ENCODE results near the gene CHST12.

The CHST12 gene

GRCh38 chr7:2471022-2471329, 67.6 kb downstream of the CHST12 start:
- Histone ChIP-seq H3K4me3 (ENCODE audit: low read depth, low read length) (no peak overlapping the region), H3K36me3 (ENCODE audit: control insufficient read depth in 1 of 2, insufficient read depth in 2 of 2, low read length in 2 of 2) (no peaks in the 10 kb centered on the region), H3K79me2 (ENCODE audit: control insufficient read depth, insufficient read depth, low read length, poor library complexity) (no peaks in the 10 kb centered on the region), H3K27me3 (ENCODE audit: insufficient read depth, low read length) (no peaks in the 10 kb centered on the region), H2AFZ (ENCODE audit: insufficient read depth, low read length, poor library complexity) (no peak overlapping the region), H2AK5ac (ENCODE audit: low read length) (peak overlapping the region; percentile 27), H3K18ac (ENCODE audit: low read length) (no peak overlapping the region), H3K79me1 (ENCODE audit: low read length) (peaks cover 5% of the 10 kb centered on the region), H4K8ac (ENCODE audit: low read depth, low read length) (peak overlapping the region; percentile 42), H2BK5ac (ENCODE audit: low read depth, low read length, poor library complexity) (no peak overlapping the region), H4K91ac (ENCODE audit: low read depth, low read length) (peak overlapping the region; percentile 18), H2BK120ac (ENCODE audit: insufficient read depth, low read length, poor library complexity) (no peak overlapping the region), H3K4me2 (ENCODE audit: low read length) (no peak overlapping the region), H3K23ac (ENCODE audit: low read length) (no peak overlapping the region), H2BK12ac (ENCODE audit: low read length) (no peak overlapping the region), H3K9me3 (ENCODE audit: insufficient read depth, low read depth, low read length) (peaks cover 3% of the 10 kb centered on the region), H3K14ac (ENCODE audit: low read length) (peak overlapping the region; percentile 2), H3K4ac (ENCODE audit: low read depth, low read length) (no peak overlapping the region), H3K9ac (ENCODE audit: low read length) (no peak overlapping the region), H3K27ac (ENCODE audit: low read depth, low read length) (no peak overlapping the region), H3K4me1 (ENCODE audit: control insufficient read depth in 1 of 2, insufficient read depth in 2 of 2, low read length in 2 of 2) (peaks cover 8 to 11% of the 10 kb centered on the region in 2 experiments), H4K12ac (ENCODE audit: low read depth, low read length) (no peak overlapping the region)
- WGBS (ENCODE audit: extremely low coverage, insufficient coverage, insufficient read length) = no CpG with 5 or more reads among the region's 5 CpGs
- DNase-seq = peak in 1 of 2 donors; percentile 18

- Histone ChIP-seq H3K9me3 (ENCODE audit: insufficient read depth, low read depth, low read length) (peaks cover 3% of the 10 kb centered on the region), H2AK5ac (ENCODE audit: low read length) (peak overlapping the region; percentile 27), H3K4me1 (ENCODE audit: control insufficient read depth in 1 of 2, insufficient read depth in 2 of 2, low read length in 2 of 2) (peaks cover 8 to 11% of the 10 kb centered on the region in 2 experiments), H3K36me3 (ENCODE audit: control insufficient read depth in 1 of 2, insufficient read depth in 2 of 2, low read length in 2 of 2) (no peaks in the 10 kb centered on the region), H4K8ac (ENCODE audit: low read depth, low read length) (peak overlapping the region; percentile 42), H3K27ac (ENCODE audit: low read depth, low read length) (no peak overlapping the region), H4K12ac (ENCODE audit: low read depth, low read length) (no peak overlapping the region), H2BK12ac (ENCODE audit: low read length) (peak overlapping the region; percentile 11), H4K91ac (ENCODE audit: low read depth, low read length) (peak overlapping the region; percentile 18), H3K79me2 (ENCODE audit: control insufficient read depth, insufficient read depth, low read length, poor library complexity) (no peaks in the 10 kb centered on the region), H2BK5ac (ENCODE audit: low read depth, low read length, poor library complexity) (no peak overlapping the region), H3K4ac (ENCODE audit: low read depth, low read length) (no peak overlapping the region), H3K14ac (ENCODE audit: low read length) (peak overlapping the region; percentile 2), H3K4me3 (ENCODE audit: low read depth, low read length) (no peak overlapping the region), H3K9ac (ENCODE audit: low read length) (no peak overlapping the region), H2BK120ac (ENCODE audit: insufficient read depth, low read length, poor library complexity) (no peak overlapping the region), H2AFZ (ENCODE audit: insufficient read depth, low read length, poor library complexity) (no peak overlapping the region), H3K4me2 (ENCODE audit: low read length) (no peak overlapping the region), H3K79me1 (ENCODE audit: low read length) (peaks cover 5% of the 10 kb centered on the region), H3K23ac (ENCODE audit: low read length) (no peak overlapping the region), H3K18ac (ENCODE audit: low read length) (peak overlapping the region; percentile 25), H3K27me3 (ENCODE audit: insufficient read depth, low read length) (no peaks in the 10 kb centered on the region)
- no CpG with 5 or more reads among the region's 17 CpGs for WGBS (ENCODE audit: extremely low coverage, insufficient coverage, insufficient read length)
- no peak for DNase-seq
Measured at GRCh38 chr7:2471396-2471795, 68.0 kb downstream of the CHST12 start.

- no peak overlapping the region for H4K91ac ChIP-seq (ENCODE audit: low read depth, low read length)
- H3K79me1 ChIP-seq (ENCODE audit: low read length) = peaks cover 5% of the 10 kb centered on the region
- no peak for DNase-seq
- H3K4ac ChIP-seq (ENCODE audit: low read depth, low read length) = no peak overlapping the region
- H3K9ac ChIP-seq (ENCODE audit: low read length) = no peak overlapping the region
- H3K9me3 ChIP-seq (ENCODE audit: insufficient read depth, low read depth, low read length) = peaks cover 4% of the 10 kb centered on the region
- no peak overlapping the region for H3K27ac ChIP-seq (ENCODE audit: low read depth, low read length)
- no peak overlapping the region for H2BK5ac ChIP-seq (ENCODE audit: low read depth, low read length, poor library complexity)
- H4K12ac ChIP-seq (ENCODE audit: low read depth, low read length) = no peak overlapping the region
- H2BK120ac ChIP-seq (ENCODE audit: insufficient read depth, low read length, poor library complexity) = no peak overlapping the region
- H2AK5ac ChIP-seq (ENCODE audit: low read length) = no peak overlapping the region
- H3K4me2 ChIP-seq (ENCODE audit: low read length) = no peak overlapping the region
- H4K8ac ChIP-seq (ENCODE audit: low read depth, low read length) = no peak overlapping the region
- H3K23ac ChIP-seq (ENCODE audit: low read length) = no peak overlapping the region
- WGBS (ENCODE audit: extremely low coverage, insufficient coverage, insufficient read length) = no CpG with 5 or more reads among the region's 6 CpGs
- H3K79me2 ChIP-seq (ENCODE audit: control insufficient read depth, insufficient read depth, low read length, poor library complexity) = no peaks in the 10 kb centered on the region
- no peak overlapping the region for H3K14ac ChIP-seq (ENCODE audit: low read length)
- H2AFZ ChIP-seq (ENCODE audit: insufficient read depth, low read length, poor library complexity) = no peak overlapping the region
- no peak overlapping the region for H3K4me3 ChIP-seq (ENCODE audit: low read depth, low read length)
- no peak overlapping the region for H2BK12ac ChIP-seq (ENCODE audit: low read length)
- peaks cover 8 to 13% of the 10 kb centered on the region in 2 experiments for H3K4me1 ChIP-seq (ENCODE audit: control insufficient read depth in 1 of 2, insufficient read depth in 2 of 2, low read length in 2 of 2)
- no peaks in the 10 kb centered on the region for H3K27me3 ChIP-seq (ENCODE audit: insufficient read depth, low read length)
- H3K36me3 ChIP-seq (ENCODE audit: control insufficient read depth in 1 of 2, insufficient read depth in 2 of 2, low read length in 2 of 2) = no peaks in the 10 kb centered on the region
- no peak overlapping the region for H3K18ac ChIP-seq (ENCODE audit: low read length)
Measured at GRCh38 chr7:2472739-2473138, 69.3 kb downstream of the CHST12 start.

- Histone ChIP-seq H2BK120ac (ENCODE audit: insufficient read depth, low read length, poor library complexity) (no peak overlapping the region), H4K8ac (ENCODE audit: low read depth, low read length) (no peak overlapping the region), H3K4me3 (ENCODE audit: low read depth, low read length) (no peak overlapping the region), H2AK5ac (ENCODE audit: low read length) (no peak overlapping the region), H3K9me3 (ENCODE audit: insufficient read depth, low read depth, low read length) (peaks cover 4% of the 10 kb centered on the region), H3K14ac (ENCODE audit: low read length) (no peak overlapping the region), H3K79me1 (ENCODE audit: low read length) (peaks cover 5% of the 10 kb centered on the region), H3K23ac (ENCODE audit: low read length) (no peak overlapping the region), H2BK5ac (ENCODE audit: low read depth, low read length, poor library complexity) (no peak overlapping the region), H3K79me2 (ENCODE audit: control insufficient read depth, insufficient read depth, low read length, poor library complexity) (no peaks in the 10 kb centered on the region), H2AFZ (ENCODE audit: insufficient read depth, low read length, poor library complexity) (no peak overlapping the region), H4K12ac (ENCODE audit: low read depth, low read length) (no peak overlapping the region), H3K27ac (ENCODE audit: low read depth, low read length) (no peak overlapping the region), H3K4me2 (ENCODE audit: low read length) (no peak overlapping the region), H3K9ac (ENCODE audit: low read length) (no peak overlapping the region), H3K4ac (ENCODE audit: low read depth, low read length) (no peak overlapping the region), H4K91ac (ENCODE audit: low read depth, low read length) (no peak overlapping the region), H3K18ac (ENCODE audit: low read length) (no peak overlapping the region), H3K27me3 (ENCODE audit: insufficient read depth, low read length) (no peaks in the 10 kb centered on the region), H2BK12ac (ENCODE audit: low read length) (no peak overlapping the region), H3K36me3 (ENCODE audit: control insufficient read depth in 1 of 2, insufficient read depth in 2 of 2, low read length in 2 of 2) (no peaks in the 10 kb centered on the region), H3K4me1 (ENCODE audit: control insufficient read depth in 1 of 2, insufficient read depth in 2 of 2, low read length in 2 of 2) (peaks cover 8% of the 10 kb centered on the region in 2 experiments)
- DNase-seq = no peak
- 100% methylated on average over 2 of the region's 12 CpGs for WGBS (ENCODE audit: extremely low coverage, insufficient coverage, insufficient read length)
Measured at GRCh38 chr7:2473496-2474180, 70.2 kb downstream of the CHST12 start.

All from trophoblast cell (in vitro differentiated cells and primary cell).